HG03175 (cell line): ENCODE results near the gene LRRC25.
A peak's percentile ranks its signal among the peaks of the same experiment; 100 is the strongest.
"Not testable (repeated sequence)": the region's sequence is repeated elsewhere in the genome, so short reads cannot be mapped to it uniquely, and the experiment has no call there.

Experiments used
- ATAC-seq: cut with Tn5 transposase; IDR thresholded peaks from one replicate; pipeline ENCODE4 v1.9.1; 2021; ENCODE audit warnings: mild to moderate bottlenecking, moderate library complexity; ENCODE audit not compliant: unreplicated experiment

LRRC25 gene

DNA sequence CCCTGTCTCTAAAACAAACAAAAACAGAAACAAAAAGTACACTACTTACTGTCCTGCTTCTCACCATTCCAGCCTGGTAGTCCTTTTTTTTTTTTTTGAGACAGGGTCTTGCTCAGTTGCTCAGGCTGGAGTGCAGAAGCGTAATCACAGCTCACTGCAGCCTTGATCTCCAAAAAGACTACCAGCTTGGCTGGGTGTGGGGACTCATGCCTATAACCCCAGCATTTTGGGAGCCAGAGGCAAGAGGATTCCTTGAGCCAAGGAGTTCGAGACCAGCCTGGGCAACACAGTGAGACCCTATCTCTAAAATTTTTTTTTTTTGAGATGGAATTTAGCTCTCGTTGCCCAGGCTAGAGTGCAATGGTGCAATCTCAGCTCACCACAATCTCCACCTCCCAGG, 16.6 kb downstream of the LRRC25 start:
- ATAC-seq, result no peak

DNA sequence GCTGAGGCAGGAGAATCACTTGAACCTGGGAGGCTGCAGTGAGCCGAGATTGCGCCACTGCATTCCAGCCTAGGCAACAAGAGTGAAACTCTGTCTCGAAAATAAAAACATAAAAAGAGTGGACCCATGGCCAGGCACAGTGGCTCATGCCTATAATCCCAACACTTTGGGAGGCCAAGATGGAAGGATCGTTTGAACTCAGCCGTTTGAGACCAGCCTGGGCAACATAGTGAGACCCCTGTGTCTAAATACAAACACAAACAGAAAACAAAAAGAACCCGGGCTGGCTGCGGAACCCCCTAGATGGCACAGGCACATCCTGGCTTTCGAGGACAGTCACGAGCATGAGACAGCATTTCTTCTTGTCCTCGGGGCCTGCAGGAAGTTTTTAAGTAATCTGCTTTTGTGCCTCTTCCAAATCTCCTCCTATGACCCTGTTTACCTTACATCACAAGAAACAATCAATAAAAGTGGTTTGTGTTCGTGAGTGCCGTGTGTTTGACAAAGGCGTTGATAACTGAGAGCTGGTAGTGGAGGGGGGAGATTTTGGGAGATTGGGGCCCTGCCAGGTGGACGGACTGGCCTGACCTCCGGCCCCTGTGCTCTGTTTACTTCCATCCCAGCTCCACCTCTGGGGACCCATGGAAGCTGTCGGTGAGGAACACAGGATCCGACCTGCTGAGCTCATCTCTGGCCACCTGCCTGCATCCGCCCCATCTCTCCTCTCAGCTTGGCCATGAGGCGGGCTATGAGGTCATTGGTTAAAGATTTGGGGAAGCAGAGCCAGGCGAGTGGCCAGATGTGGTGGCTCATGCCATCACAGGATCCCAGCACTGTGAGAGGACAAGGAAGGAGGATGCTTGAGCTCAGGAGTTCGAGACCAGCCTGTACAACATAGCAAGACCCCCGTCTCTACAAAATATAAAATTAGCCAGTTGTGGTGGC, 17.3 kb downstream of the LRRC25 start:
- ATAC-seq, result no peak

DNA sequence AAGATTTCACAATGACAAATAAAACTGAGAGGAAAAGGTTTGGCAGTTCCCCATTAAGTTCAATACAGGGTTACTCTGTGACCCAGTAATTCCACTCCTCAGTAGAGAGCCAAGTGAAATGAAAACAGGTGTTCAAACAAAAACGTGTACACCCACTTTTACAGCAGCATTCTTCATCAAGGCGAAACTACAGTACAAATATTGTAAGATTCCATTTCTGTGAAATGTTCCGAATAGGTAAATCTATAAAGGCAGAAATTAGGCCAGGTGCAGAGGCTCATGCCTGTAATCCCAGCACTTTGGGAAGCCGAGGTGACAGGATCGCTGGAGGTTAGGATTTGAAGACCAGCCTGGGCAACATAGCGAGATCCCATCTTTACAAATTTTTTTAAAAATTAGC, 20.4 kb downstream of the LRRC25 start:
- no peak for ATAC-seq

DNA sequence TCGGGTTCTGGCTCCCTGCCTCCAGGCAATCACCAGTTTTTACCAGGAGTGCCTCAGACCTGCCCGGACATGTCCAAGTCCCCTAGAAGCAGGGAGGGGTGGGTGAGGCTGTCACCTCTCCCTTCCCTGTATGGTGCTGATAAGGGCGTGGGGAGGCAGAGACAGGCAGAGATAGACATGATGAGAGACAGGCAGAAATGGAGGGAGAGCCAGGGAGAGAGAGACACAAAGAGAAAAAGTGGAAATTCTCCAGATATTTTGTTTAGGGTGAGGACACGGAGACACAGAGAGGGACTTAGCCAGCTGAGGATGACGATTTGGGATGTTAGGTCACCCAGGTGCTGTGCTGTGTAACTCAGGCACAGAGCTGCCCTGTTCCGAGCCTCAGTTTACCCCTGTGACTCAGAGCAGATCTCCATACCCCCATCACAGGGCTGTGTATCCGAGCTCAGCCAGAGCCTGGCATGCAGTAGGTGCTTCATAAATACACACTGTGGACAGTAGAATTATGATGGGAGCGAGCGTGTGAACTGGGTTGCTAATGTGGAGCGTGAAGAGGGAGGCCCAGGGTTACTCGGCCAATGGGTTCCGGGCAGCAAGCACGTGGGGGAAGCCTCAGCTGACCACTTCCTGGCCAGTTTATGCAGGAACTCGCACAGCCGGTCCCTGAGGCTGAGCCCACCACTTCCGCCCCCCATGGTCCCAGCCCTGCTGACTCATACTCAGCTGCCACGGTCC, 23.4 kb downstream of the LRRC25 start:
- ATAC-seq, result peak; percentile 91

DNA sequence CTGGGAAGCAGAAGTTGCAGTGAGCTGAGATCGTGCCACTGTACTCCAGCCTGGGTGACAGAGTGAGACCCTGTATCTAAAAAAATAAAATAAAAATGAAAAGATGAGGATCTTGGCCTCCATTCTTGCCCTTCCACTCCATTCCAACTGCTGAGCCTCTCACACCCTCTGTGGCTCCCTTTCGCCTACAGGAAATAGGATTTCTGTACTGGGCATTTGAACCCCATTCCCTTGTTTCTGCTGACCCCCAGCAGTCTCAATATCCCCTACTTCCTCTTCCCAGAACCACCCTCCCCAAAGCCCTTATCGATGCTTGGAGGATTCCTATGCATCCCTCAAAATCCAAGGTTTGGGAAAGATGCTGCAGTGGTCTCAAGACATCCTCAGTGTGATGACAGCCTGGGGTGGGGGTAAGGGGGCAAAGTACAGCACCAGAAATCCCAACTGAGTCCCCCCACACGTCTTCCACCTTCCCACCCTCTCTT, 24.0 kb downstream of the LRRC25 start:
- no peak for ATAC-seq

DNA sequence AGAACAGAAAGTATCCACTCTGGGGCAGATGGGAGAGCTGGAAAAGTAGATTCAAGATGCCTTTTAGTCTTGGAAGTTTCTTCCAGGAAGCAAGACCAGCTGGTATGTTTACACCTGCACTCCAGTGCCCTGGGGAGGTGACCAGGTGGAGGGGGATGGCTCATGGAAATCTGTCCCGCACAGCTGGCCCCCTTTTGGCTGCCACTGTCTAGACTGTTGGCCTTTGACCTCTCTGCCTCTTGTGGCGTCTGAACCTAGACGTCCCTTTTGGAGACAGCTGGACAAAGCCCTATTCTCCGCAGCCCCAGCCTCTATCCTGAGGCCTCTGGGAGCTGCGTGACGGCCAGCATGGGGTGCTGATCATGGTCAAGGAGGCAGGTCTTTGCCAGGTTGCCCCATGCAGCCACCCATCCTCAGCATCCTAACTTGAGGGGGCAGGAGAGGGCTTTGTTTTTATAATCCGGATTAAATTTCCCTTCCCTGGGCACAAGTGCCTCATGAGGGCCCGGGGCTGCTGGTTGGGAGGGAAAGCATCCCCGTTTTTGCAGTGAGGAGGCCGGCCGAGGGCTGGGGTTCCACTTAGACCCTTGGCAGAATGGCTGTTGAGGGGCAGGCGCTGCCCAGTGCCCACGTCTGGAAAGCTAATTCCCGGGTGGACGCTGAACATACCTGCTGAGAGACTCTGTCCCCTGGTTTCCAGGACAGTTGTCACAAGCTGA, 28.8 kb downstream of the LRRC25 start:
- ATAC-seq, result no peak

DNA sequence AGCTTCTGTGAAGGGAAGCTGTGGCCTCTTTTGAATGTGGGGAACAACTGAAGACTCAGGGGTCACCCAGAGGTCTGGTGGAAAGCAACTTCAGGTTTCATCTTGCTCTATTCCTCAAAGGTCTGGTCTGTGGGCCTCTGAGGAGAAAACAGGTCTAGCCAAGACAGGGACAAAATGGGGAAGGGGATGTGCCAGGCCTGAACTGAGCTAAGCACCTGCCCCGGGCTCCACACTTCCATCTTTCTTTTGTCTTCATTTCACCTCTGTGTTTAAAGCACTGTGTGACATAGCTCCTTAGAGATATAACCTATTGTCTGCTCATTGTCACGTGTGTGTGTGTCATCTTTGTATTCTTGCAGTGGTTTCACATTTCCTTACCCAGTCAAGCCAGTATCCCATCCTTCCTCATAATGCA, 31.4 kb downstream of the LRRC25 start:
- ATAC-seq, result no peak

DNA sequence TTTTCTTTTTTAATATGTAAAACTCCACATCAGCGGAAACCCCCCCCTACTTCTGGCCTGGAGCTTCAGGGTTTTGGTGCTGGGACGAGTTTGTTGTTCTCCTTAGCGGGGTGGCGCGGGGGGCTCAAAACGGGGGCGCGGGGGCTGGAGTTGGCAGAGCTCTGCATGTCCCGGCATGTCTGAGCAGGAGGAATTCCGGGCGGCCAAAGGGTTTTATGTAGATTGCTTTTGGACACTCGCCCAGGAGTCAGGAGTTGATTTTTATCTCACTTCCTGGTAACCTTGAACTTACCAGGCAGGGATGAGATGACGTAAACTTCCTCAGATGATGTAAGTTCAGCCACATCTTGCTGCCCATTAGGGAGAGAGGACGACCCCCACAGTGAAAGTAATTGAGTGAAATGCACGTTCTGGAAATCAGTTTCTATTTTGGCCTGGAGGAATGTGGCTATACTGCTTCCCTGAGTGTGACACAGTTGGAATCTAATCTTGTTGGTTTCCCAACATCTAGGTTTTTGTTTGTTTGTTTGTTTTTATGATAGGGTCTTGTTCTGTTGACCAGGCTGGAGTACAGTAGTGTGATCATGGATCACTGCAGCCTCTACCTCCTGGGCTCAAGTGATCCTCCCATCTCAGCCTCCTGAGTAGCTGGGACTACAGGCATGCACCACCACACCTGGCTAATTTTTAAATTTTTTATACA, 32.4 kb downstream of the LRRC25 start:
- ATAC-seq, result no peak

DNA sequence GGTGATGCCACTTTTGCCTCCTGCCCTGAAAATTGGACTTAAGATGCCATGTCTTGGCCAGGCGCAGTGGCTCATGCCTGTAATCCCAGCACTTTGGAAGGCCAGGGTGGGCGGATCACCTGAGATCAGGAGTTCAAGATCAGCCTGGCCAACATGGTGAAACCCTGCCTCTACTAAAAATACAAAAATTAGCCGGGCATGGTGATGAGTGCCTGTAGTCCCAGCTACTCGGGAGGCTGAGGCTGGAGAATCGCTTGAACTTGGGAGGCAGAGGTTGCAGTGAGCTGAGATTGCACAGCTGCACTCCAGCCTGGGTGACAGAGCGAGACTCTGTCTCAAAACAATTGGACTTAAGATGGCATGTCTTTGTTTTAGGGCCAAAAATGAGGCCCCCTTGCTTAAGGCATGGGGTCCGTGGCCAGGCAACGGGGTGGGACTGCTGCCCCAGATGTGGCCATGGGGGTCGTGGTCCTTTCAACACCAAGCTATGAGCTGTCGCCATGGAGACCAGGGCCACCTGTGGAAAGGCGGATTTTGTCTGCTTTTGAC, 33.1 kb downstream of the LRRC25 start:
- ATAC-seq, result not testable (repeated sequence)

DNA sequence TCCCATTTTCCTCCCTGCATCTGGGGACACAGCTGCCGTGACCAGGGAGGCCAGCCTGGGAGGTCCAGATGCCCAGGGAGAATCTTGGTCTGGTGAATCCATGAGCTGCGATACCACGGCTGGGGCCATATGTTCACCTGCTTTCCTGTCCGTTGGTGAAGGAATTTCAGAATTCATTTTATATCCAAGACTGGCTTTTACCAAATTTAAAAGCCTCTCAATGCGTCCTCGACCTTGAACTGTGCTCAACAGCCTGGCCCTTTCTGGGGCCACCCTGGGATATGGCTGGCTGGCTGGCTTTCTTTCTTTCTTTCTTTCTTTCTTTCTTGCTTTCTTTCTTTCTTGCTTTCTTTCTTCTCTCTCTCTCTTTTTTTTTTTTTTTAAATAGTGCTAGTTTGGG, 33.6 kb downstream of the LRRC25 start:
- ATAC-seq, result no peak

DNA sequence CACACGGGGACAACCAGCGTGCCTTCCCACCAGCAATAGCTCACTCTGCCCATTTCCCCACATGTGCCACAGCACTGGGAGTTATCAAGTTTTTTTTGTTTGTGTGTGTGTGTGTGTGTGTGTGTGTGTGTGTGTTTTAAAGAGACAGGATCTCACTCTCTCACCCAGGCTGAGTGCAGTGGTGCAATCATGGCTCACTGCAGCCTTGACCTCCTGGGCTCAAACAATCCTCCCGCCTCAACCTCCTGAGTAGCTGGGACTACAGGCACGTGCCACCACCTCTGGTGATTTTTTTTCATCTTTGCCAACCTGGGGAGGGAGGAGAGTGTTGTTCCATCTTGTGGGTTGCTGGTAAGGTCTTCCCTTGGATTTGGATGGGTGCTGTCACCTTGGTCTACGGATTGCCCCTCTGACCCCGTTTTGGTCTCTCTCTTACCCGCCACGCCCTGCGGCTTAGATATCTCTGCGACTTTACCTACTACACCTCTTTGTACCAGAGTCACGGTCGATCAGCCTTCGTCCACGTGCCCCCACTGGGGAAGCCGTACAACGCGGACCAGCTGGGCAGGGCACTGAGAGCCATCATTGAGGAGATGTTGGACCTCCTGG, 34.4 kb downstream of the LRRC25 start:
- ATAC-seq, result no peak

DNA sequence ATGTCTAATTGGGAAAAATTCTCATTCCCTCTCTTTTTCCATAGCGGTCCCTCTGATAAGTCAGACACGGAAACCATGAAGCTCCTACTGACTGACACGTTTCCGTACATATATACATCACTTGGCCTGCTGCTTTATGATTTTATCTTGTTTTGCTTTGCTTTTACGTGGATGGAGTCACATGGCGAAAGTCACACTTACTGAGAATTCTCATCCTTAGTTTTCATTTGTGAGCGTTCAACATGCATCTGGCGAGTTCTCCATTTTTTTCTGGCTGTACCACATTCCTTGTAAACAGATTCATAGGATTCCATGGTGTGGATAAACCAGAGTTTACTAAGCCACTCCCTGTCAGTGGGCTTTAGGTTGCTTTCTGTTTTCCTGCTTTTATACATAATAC, 35.8 kb downstream of the LRRC25 start:
- ATAC-seq, result no peak

DNA sequence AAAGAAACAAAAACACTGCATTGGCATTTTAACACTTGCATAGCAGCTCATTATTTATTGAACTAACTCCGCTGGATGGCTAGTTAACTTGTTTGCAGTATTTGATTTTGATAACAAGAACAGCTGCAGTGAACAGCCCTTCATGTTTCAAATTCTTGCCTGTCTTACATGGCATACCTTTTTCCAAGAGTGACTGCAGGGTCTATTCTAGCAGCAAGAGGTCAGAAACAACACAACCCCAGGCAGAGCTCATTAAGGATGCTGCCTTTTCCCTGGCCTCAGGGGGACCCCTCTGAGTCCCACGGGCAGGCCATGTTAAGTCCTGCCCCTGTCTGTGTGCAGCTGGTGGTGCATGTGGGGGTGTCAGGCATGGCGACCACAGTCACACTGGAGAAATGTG, 40.4 kb downstream of the LRRC25 start:
- ATAC-seq, result no peak

DNA sequence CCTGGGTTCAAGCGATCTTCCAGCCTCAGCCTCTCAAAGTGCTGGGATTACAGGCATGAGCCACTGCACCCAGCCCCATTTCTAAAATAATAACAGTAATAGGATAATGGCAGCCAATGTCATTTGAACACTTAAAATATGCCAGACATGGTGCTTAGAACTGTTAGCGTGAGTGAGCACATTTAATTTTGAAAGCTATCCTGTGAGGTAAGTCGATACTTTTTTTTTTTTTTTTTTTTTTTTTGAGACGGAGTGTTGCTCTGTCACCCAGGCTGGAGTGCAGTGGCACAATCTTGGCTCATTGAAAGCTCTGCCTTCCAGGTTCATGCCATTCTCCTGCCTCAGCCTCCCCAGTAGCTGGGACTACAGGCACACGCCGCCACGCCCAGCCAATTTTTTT, 42.7 kb downstream of the LRRC25 start:
- ATAC-seq, result not testable (repeated sequence)

DNA sequence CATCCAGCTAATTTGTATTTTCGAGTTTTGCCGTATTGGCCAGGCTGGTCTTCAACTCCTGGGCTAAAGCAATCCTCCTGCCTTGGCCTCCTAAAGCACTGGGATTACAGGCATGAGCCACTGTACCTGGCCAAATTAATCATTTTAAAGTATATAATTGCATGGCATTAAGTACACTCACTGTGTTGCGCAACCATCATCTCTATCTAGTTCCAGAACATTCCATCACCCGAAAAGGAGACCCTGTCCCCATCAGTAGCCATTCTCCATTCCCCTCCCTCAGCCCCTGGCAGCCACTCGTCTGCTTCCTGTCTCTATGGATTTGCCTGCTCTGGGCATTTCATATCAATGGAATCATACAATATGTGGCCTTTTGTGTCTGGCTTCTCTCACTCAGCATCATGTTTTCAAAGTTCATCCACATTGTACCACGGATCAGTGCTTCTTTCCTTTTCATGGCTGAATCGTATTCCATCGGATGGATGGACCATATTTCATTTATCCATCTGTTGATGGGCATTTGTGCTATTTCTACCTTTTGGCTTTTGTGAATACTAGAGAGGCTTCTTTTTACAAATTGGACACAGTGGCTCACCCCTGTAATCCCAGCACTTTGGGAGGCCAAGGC, 43.9 kb downstream of the LRRC25 start:
- ATAC-seq, result no peak

DNA sequence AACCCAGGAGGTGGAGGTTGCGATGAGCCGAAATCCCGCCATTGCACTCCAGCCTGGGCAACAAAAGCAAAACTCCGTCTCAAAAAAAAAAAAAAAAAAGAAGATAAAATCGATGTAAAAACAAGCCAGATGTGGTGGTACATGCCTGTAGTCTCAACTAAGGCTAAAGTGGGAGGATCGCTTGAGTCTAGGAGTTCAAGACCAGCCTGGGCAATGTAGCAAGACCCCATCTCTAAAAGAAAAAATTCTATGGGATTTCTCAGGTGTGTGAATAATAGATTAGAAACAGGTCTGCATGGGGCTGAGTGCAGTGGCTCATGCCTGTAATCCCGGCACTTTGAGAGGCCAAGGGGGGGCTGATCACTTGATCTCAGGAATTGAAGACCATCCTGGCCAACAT, 45.9 kb downstream of the LRRC25 start:
- no peak for ATAC-seq

DNA sequence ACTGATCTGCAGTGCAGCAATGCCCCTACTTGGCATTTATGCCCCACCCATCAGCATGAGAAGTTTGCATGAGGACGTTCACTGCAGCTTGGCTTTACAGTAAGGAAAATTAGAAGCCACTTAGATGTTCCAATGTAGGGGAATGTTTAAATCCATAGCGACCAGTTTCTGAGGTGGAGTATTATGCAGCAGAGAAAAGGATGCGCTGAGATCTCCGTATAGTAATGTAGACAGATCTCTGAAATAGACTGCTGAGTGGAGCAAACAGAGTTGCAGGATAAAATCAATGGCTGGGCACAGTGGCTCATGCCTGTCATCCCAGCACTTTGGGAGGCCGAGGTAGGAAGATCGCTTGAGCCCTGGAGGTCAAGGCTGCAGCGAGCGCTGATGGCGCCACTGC, 46.9 kb downstream of the LRRC25 start:
- ATAC-seq, result no peak

DNA sequence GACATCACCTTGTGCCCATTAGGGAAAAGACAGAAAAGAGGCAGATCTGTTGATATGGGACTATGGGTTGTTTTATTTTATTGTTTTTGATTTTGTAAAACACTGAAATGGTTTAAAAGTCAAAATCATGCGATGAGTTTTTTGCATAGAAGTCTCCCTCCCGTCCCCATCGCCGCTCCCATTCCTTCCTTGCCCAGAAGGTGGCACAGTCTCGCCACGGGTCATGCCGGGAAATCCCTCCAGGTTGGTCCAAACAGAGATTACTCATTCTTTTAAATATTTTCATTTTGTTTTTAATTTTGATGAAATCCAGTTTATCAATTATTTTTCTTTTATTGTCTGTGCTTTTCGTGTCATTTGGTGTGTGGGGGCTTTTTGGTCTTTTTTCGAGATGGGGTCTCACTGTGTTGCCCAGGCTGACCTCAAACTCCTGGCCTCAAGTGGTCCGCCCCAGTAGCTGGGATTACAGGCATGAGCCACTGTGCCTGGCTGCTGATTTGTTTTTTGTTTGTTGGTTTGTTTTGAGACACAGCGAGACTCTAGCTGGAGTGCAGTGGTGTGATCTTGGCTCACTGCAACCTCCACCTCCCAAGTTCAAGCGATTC, 47.8 kb downstream of the LRRC25 start:
- no peak for ATAC-seq

DNA sequence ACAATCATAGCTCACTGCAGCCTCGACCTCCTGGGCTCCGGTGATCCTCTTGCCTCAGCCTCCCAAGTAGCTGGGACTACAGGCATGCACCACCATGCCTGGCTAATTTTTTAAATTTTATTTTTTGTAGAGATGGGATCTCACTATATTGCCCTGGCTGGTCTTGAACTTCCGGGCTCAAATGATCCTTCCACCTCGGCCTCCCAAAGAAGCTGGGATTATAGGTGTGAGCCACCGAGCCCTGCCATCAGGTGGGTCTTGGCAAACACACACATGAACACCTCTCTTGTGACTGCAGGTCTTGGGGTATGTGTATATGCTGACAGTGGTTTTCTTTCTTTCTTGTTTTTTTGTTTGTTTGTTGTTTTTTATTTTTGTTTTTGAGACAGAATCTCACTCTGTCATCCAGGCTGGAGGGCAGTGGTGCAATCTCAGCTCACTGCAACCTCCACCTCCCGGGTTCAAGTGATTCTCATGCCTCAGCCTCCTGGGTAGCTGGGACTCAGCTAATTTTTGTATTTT, 48.5 kb downstream of the LRRC25 start:
- not testable (repeated sequence) for ATAC-seq
